Pancreas (tissue), 10 donors: Measurements from ENCODE around the gene RETREG1. TPM values are rescaled to one million over a fixed set of nuclear protein-coding genes. Genes with fewer than 3 reads are reported as not detected.

Source experiments
- ATAC-seq, 4 donors: fragments of 200-7000 bp; cut with Tn5 transposase; one replicate each; pipeline versions ENCODE4 v1.8.0 to v1.9.1; 2020; ENCODE audit warnings: mild to moderate bottlenecking in 4 of 4, moderate library complexity in 4 of 4
- DNase-seq, 6 donors: peaks; one replicate each; pipeline ENCODE4 v3.0.0-alpha.2; 2020
- FAIRE-seq: peaks from 2 replicates; lab custom pipeline; 2012; peaks lifted over from hg19 to GRCh38; lab: Jason Lieb, UNC
- H3K27ac ChIP-seq, 4 donors: fragments of 200-600 bp; sonication (generic); 1 replicate in 3 of 4; 2 replicates in 1 of 4; pipeline versions ENCODE4 v1.5.0 to v1.8.0; 2020
- H3K27me3 ChIP-seq, 4 donors: fragments of 200-600 bp; one replicate each; pipeline ENCODE4 v1.8.0; 2021
- H3K36me3 ChIP-seq, 3 donors: fragments of 200-600 bp; sonication (generic) in 1 of 3; one replicate each; pipeline versions ENCODE4 v1.5.0 to v1.8.0; 2020 to 2021
- H3K4me1 ChIP-seq, 3 donors: fragments of 200-600 bp; one replicate each; pipeline ENCODE4 v1.8.0; 2021
- H3K4me3 ChIP-seq, 4 donors: fragments of 200-600 bp; sonication (generic) in 2 of 4; one replicate each; pipeline versions ENCODE4 v1.5.0 to v1.8.0; 2020 to 2021
- H3K9me3 ChIP-seq, 4 donors: fragments of 200-600 bp; one replicate each; pipeline ENCODE4 v1.8.0; 2021
- CTCF ChIP-seq, 4 donors: fragments of 200-600 bp; sonication (generic) in 3 of 4; IDR thresholded peaks; one replicate each; pipeline versions ENCODE4 v1.5.0 to v1.8.0; 2021; ENCODE audit warnings: antibody characterized with exemption in 4 of 4
- WGBS, 2 donors: extraction: QIAGEN DNeasy Blood & Tissue Kit; methylation state at CpG; one replicate each; pipeline ENCODE4 v1.1.7; 2013; 5-methylcytosine and 5-hydroxymethylcytosine counted together
- intact Hi-C, 3 donors: fragments of 100-400 bp; cut with DNase I; formaldehyde crosslinking; loops; one replicate each; pipeline versions ENCODE4 v1.11.1 to v1.14.2; 2022
- polyA plus RNA-seq, 2 donors: library from polyadenylated mRNA; stranded (reverse); fragments of 200-250 nt; gene quantifications; one replicate each; pipeline ENCODE4 v1.2.3, GENCODE V29; 2013
- total RNA-seq, 6 donors: library from RNA; stranded (reverse); fragmentation: NEBNext Ultra II Directional in 4 of 6; extraction: Animal tissue kit (Norgen Biotek cat#: 25700) in 4 of 6; gene quantifications; one replicate each; pipeline versions ENCODE4 v1.2.1 to v1.2.4, GENCODE V29; 2021 to 2023
- donor health status: healthy with polysubstance abuse.
- donor health status: DM: no; HTN: no; CAD: no; lungs with moderate emphysema.
- donor health status: DM: no; HTN: no; CAD: no.
- donor health status: control.
- donor health status: control.
- donor health status: Bipolar disorder and iron deficiency.
- donor health status: DM: yes; HTN: yes; CAD: no.
- donor health status: DM: no; HTN: no; CAD: no.
- donor health status: DM: no; HTN: no; CAD: no.
- donor health status: DM: yes; HTN: yes; CAD: no.

The RETREG1 gene
- 10 to 100 TPM; 11.2 to 22.6 (median 15.8) TPM for total RNA-seq
- 1 to 10 TPM; 5.3 to 9.2 TPM for polyA plus RNA-seq

DNA sequence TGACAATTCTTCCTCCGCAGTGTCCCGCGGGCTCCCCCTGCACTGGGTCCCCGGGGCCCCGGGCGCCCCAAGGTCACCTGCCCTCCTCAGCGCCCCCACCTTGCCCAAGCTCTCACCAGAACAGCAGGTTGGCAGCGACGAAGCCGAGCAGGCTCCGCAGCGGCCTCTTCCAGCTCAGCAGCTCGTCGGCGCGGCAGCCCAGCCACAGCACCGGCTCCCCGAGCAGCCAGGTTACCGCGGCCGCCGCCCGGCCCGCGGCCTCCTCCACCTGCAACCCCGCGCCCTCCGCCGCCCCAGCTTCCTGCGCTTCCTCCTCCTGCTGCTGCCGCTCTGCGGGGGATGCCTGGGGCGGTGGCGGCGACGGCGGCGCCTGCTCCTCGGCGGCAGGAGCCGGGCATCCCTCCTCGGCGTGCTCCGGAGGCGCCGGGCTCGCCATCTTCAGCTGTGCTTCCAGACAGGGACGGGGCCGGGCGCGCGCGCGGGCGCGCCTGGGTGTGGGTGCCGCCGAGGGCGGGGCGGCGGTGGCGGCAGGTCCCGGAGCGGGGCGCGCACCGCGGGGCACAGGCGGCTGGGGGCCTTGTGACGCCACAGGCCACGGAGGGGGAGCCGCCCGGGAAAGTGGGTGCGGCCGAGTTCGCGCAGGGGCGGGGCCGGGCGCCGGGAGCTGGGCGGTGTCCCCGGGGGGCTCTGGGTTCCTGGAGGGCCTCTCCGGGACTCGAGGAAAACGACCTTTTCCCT lies at the start of gene RETREG1:
RETREG1 (minus strand) TSS at position 462 of the 738 bp plus-strand sequence; CDS start at position 436, 26 bp downstream.
- H3K4me3 ChIP-seq: peak within 1 kb of the TSS; percentile 64 to 83 (median 75)
- intact Hi-C loops: no loop called here
- TF ChIP-seq CTCF (IDR thresholded peaks at IDR 0.05): no peak
- FAIRE-seq (no peak), ATAC-seq (peak; percentile 82 to 92 (median 90)), DNase-seq (peak; percentile 65 to 88 (median 69))
- peak within 1 kb of the TSS in 2 of 4 donors; percentile 41 to 58 for H3K27ac ChIP-seq
- no peaks in the 10 kb centered on the region for H3K27me3 ChIP-seq
- WGBS, 2 donors: 0 to 1% methylated on average over 63 to 86 of the region's 86 CpGs
- H3K36me3 ChIP-seq: no peaks in the 10 kb centered on the region
- no peaks in the 10 kb centered on the region for H3K4me1 ChIP-seq
- no peaks in the 10 kb centered on the region for H3K9me3 ChIP-seq

GRCh38 chr5:16666130-16666882 lies 49.5 kb upstream of the RETREG1 start:
- Histone ChIP-seq H3K4me3 (peak overlapping the region in 2 of 4 donors; percentile 12 to 14), H3K4me1 (peaks cover 0 to 35% (median 9%) of the 10 kb centered on the region in 3 donors), H3K27me3 (no peaks in the 10 kb centered on the region), H3K9me3 (no peaks in the 10 kb centered on the region), H3K27ac (peak overlapping the region; percentile 12 to 86 (median 46)), H3K36me3 (peaks cover 0 to 13% (median 7%) of the 10 kb centered on the region in 3 donors)
- ATAC-seq: peak; percentile 69 to 89 (median 80)
- no peak for FAIRE-seq
- no peak for TF ChIP-seq CTCF (IDR thresholded peaks at IDR 0.05)
- WGBS, 2 donors: 49 to 52% methylated on average over 19 of the region's 19 CpGs
- DNase-seq: peak; percentile 35 to 80 (median 62)
- intact Hi-C loops: loop anchor here in 1 of 3 donors (5.0 kb wide), 1 partner anchor 189 kb away; no protein-coding TSS in a partner anchor

GRCh38 chr5:16665601-16666000 lies 48.8 kb upstream of the RETREG1 start:
- no peak for TF ChIP-seq CTCF (IDR thresholded peaks at IDR 0.05)
- 30 to 33% methylated on average over 3 of the region's 3 CpGs for WGBS, 2 donors
- Histone ChIP-seq H3K9me3 (no peaks in the 10 kb centered on the region), H3K27ac (peak overlapping the region in 2 of 4 donors; percentile 64 to 86), H3K27me3 (no peaks in the 10 kb centered on the region), H3K4me3 (no peak overlapping the region), H3K36me3 (peaks cover 0 to 13% (median 7%) of the 10 kb centered on the region in 3 donors), H3K4me1 (peaks cover 0 to 31% (median 9%) of the 10 kb centered on the region in 3 donors)
- ATAC-seq: peak in 1 of 4 donors; percentile 28
- intact Hi-C loops: loop anchor here in 1 of 3 donors (5.0 kb wide), 1 partner anchor 188 kb away; no protein-coding TSS in a partner anchor
- no peak for FAIRE-seq
- DNase-seq: no peak

GRCh38 chr5:16664368-16664767 lies 47.6 kb upstream of the RETREG1 start:
- H3K27me3 ChIP-seq: no peaks in the 10 kb centered on the region
- peaks cover 0 to 22% (median 9%) of the 10 kb centered on the region in 3 donors for H3K4me1 ChIP-seq
- peaks cover 0 to 13% (median 7%) of the 10 kb centered on the region in 3 donors for H3K36me3 ChIP-seq
- FAIRE-seq: no peak
- no peak overlapping the region for H3K27ac ChIP-seq
- no peak for ATAC-seq
- no peak overlapping the region for H3K4me3 ChIP-seq
- no peaks in the 10 kb centered on the region for H3K9me3 ChIP-seq
- no peak for TF ChIP-seq CTCF (IDR thresholded peaks at IDR 0.05)
- DNase-seq: no peak
- intact Hi-C loops: no loop called here
- 95 to 98% methylated on average over 5 of the region's 5 CpGs for WGBS, 2 donors
